ENCODE data around the gene TAC3. TPM values are rescaled to one million over a fixed set of nuclear protein-coding genes. Genes with fewer than 3 reads are reported as not detected.

TAC3 gene
- total and polyA plus RNA-seq, 2 of the 4 experiments (the other 2 are of a cell fraction) = 0.94 TPM; not detected in 1

GRCh38 chr12:57006809-57007475, 9.4 kb downstream of the TAC3 start:
- Histone ChIP-seq H4K91ac (ENCODE audit: insufficient read depth, low read depth, low read length) (peak overlapping the region; percentile 52), H3K9me1 (ENCODE audit: insufficient read depth, low read length) (peaks cover 5% of the 10 kb centered on the region; the same call in 1 of the 2 replicates), H3K14ac (replicated peaks; ENCODE audit: low read depth, low read length) (peak overlapping the region; percentile 79), H2BK20ac (ENCODE audit: low read depth, low read length) (no peak overlapping the region), H3K4ac (ENCODE audit: low read depth, low read length) (peak overlapping the region; percentile 71), H3K18ac (ENCODE audit: low read depth, low read length) (no peak overlapping the region), H3K4me2 (ENCODE audit: low read depth, low read length) (peak overlapping the region; percentile 53), H4K8ac (ENCODE audit: low read depth in 2 of 2, low read length in 2 of 2) (peak overlapping the region in 1 of 2 experiments; percentile 84; a peak in 3 of 4 replicates), H2AFZ (replicated peaks; ENCODE audit: low read length, poor library complexity) (peak overlapping the region; percentile 93), H2AK9ac (replicated peaks; ENCODE audit: low read depth, low read length, poor library complexity) (peak overlapping the region; percentile 11), H2BK15ac (ENCODE audit: low read depth, low read length) (peak overlapping the region; percentile 81; the same call in 1 of the 3 replicates), H3K36me3 (ENCODE audit: control insufficient read depth, insufficient read depth, low read length) (peaks cover 26% of the 10 kb centered on the region), H3K4me1 (ENCODE audit: control insufficient read depth, insufficient read depth, low read length) (peaks cover 6% of the 10 kb centered on the region), H3K9me3 (ENCODE audit: control insufficient read depth, insufficient read depth, low read length) (no peaks in the 10 kb centered on the region), H4K5ac (ENCODE audit: low read depth, low read length) (peak overlapping the region; percentile 0; the same call in 1 of the 2 replicates), H2AK5ac (ENCODE audit: low read depth, low read length) (peak overlapping the region; percentile 90), H4K20me1 (ENCODE audit: insufficient read depth, low read length) (peaks cover 11% of the 10 kb centered on the region), H3K56ac (ENCODE audit: extremely low read depth, insufficient read depth, low read length) (peak overlapping the region; percentile 38; the same call in 1 of the 2 replicates), H2BK120ac (ENCODE audit: low read depth, low read length) (peak overlapping the region; percentile 19), H3K79me1 (ENCODE audit: low read depth in 1 of 2, low read length in 2 of 2) (peaks cover 24 to 47% of the 10 kb centered on the region in 2 experiments), H3K27me3 (ENCODE audit: control insufficient read depth, insufficient read depth, low read length) (no peaks in the 10 kb centered on the region; the same call in 1 of the 2 replicates), H3K23ac (ENCODE audit: low read depth, low read length) (peak overlapping the region; percentile 35), H2BK5ac (ENCODE audit: low read depth, low read length, poor library complexity, severe bottlenecking) (no peak overlapping the region), H3K4me3 (ENCODE audit: insufficient read depth, low read depth, low read length) (peak overlapping the region; percentile 18), H3K27ac (ENCODE audit: insufficient read depth, low read length) (no peak overlapping the region), H3K9ac (ENCODE audit: low read depth, low read length) (peak overlapping the region; percentile 61)
- no TSS peak for BruUV-seq (replicated peaks)
- ATAC-seq (ENCODE audit: low read depth) (no peak), DNase-seq (no peak)
- intact Hi-C loops (cut with micrococcal nuclease) = loop anchor here (10.0 kb wide), 1 partner anchor 362 kb away; the partner anchor contains the start of gene ATP5F1B
- CTCF ChIA-PET = interaction anchor here (1.0 to 2.2 kb wide), 3 partner anchors 56 to 105 kb away, joined by 3 to 8 read pairs (median 3); partner anchors contain the start of gene STAT6
- POLR2A ChIA-PET (ENCODE audit: unreplicated experiment) = interaction anchor here (0.6 kb wide), 1 partner anchor 691 kb away, joined by 6 read pairs; no protein-coding TSS in a partner anchor
- WGBS, 2 experiments (ENCODE audit: extremely low coverage in 2 of 2, insufficient read length in 1 of 2) = 53% methylated on average over 3 of the region's 10 CpGs; no CpG with 5 or more reads in 1 of the 2 experiments
- no peak for TF ChIP-seq ELK1 (IDR thresholded peaks at IDR 0.05; ENCODE audit: borderline replicate concordance, low read depth, low read length)
- TF ChIP-seq MAZ (IDR thresholded peaks at IDR 0.05; ENCODE audit: borderline replicate concordance, low read depth, low read length) = no peak
- in situ Hi-C loops (cut with MboI; ENCODE audit: low sequenced_read_pairs) = loop anchor here (5.0 to 10.0 kb wide), 2 partner anchors 105 to 372 kb away; partner anchors contain the start of genes BAZ2A and STAT6
- dilution Hi-C loops (cut with HindIII; ENCODE audit: low sequenced_read_pairs, unreplicated experiment) = no loop called here
